Stimulated activated CD4-positive, alpha-beta T cell treated with anti-CD3 and anti-CD28 coated beads, Interleukin-12 subunit alpha, Interleukin-12 subunit beta, amount 100 ng/mL, for 48 hours (primary cell): ENCODE data around the gene PRM1.

Experiments
- DNase-seq, 3 donors: peaks; one replicate each; pipeline ENCODE4 v3.0.0-alpha.2; 2020; ENCODE audit warnings: low read depth in 2 of 3, low spot score in 1 of 3

The PRM1 gene

GRCh38 chr16:11280616-11281522 is at the start of gene PRM1:
TSS of gene PRM1 (minus strand) at chr16:11281330. CDS start at chr16:11281238, 92 bp downstream.
- no peak for DNase-seq

- DNase-seq, result no peak
These were observed 49.6 kb upstream of the PRM1 start for GRCh38 chr16:11330526-11331237.

GRCh38 chr16:11329891-11330290 is 48.8 kb upstream of the PRM1 start:
- DNase-seq, result no peak

- no peak for DNase-seq
These were observed 48.0 kb upstream of the PRM1 start for GRCh38 chr16:11329071-11329491.

GRCh38 chr16:11328172-11329070 is 47.3 kb upstream of the PRM1 start:
- no peak for DNase-seq

GRCh38 chr16:11327277-11328171 is 46.4 kb upstream of the PRM1 start:
- no peak for DNase-seq

GRCh38 chr16:11326737-11327276 is 45.7 kb upstream of the PRM1 start:
- DNase-seq, result no peak

- no peak for DNase-seq
These were observed 45.1 kb upstream of the PRM1 start for GRCh38 chr16:11326084-11326736.

- DNase-seq, result no peak
These were observed 44.4 kb upstream of the PRM1 start for GRCh38 chr16:11325404-11326083.

GRCh38 chr16:11323551-11324336 is 42.6 kb upstream of the PRM1 start:
- DNase-seq, result no peak

GRCh38 chr16:11322823-11323222 is 41.7 kb upstream of the PRM1 start:
- DNase-seq, result no peak

GRCh38 chr16:11321662-11322061 is 40.5 kb upstream of the PRM1 start:
- DNase-seq, result no peak

GRCh38 chr16:11320170-11320569 is 39.0 kb upstream of the PRM1 start:
- DNase-seq, result no peak

- no peak for DNase-seq
These were observed 38.5 kb upstream of the PRM1 start for GRCh38 chr16:11319529-11320146.

- DNase-seq, result no peak
These were observed 37.7 kb upstream of the PRM1 start for GRCh38 chr16:11318817-11319216.

- DNase-seq, result no peak
These were observed 35.3 kb upstream of the PRM1 start for GRCh38 chr16:11316331-11317015.

GRCh38 chr16:11315510-11315909 is 34.4 kb upstream of the PRM1 start:
- DNase-seq, result no peak
